H1 (cell line): ENCODE measurements around the gene ZNF180. TPM values are rescaled to one million over a fixed set of nuclear protein-coding genes. Genes with fewer than 3 reads are reported as not detected.

Experiments used
- CTCF ChIA-PET: fragments of 300-600 bp; sonication (Branson Sonifier 250); formaldehyde crosslinking; loops from one replicate; lab custom pipeline; 2021; ENCODE audit not compliant: partially characterized antibody; lab: Charles Lee
- POLR2A ChIA-PET: fragments of 300-600 bp; sonication (Branson Sonifier 250); formaldehyde crosslinking; loops from one replicate; lab custom pipeline; 2021; ENCODE audit warnings: inconsistent platforms; ENCODE audit not compliant: partially characterized antibody; lab: Charles Lee
- DNase-seq, 2 experiments: peaks; one replicate each; pipeline versions ENCODE4 v3.0.0 to v3.0.0-alpha.2; 2010 to 2022; ENCODE audit warnings: low spot score in 2 of 2, low read depth in 1 of 2, mixed read lengths in 1 of 2
- FAIRE-seq: peaks from 2 replicates; lab custom pipeline; 2011; peaks lifted over from hg19 to GRCh38; lab: Jason Lieb, UNC
- H2AFZ ChIP-seq: 2 replicates; pipeline ENCODE4 v1.8.1; 2012; ENCODE audit warnings: low read length, inconsistent platforms
- H2AK5ac ChIP-seq: 2 replicates; pipeline ENCODE4 v1.6.1; 2013; ENCODE audit warnings: low read depth, low read length
- H2BK120ac ChIP-seq: replicated peaks from 2 replicates; pipeline ENCODE3; 2013; ENCODE audit warnings: low read depth, low read length, inconsistent platforms
- H2BK12ac ChIP-seq: 2 replicates; pipeline ENCODE4 v1.6.1; 2013; ENCODE audit warnings: low read depth, low read length
- H2BK15ac ChIP-seq: 2 replicates; pipeline ENCODE4 v1.6.1; 2013; ENCODE audit warnings: low read length
- H2BK20ac ChIP-seq: 2 replicates; pipeline ENCODE4 v1.6.1; 2013; ENCODE audit warnings: low read length
- H2BK5ac ChIP-seq: 2 replicates; pipeline ENCODE4 v1.6.1; 2013; ENCODE audit warnings: low read depth, low read length
- H3K14ac ChIP-seq: 2 replicates; pipeline ENCODE4 v1.6.1; 2013; ENCODE audit warnings: inconsistent platforms; ENCODE audit not compliant: insufficient read length
- H3K18ac ChIP-seq: 2 replicates; pipeline ENCODE4 v1.6.1; 2013; ENCODE audit warnings: low read length; ENCODE audit errors: extremely low read depth
- H3K23ac ChIP-seq: 2 replicates; pipeline ENCODE4 v1.6.1; 2013; ENCODE audit warnings: inconsistent platforms; ENCODE audit not compliant: insufficient read length
- H3K23me2 ChIP-seq: 2 replicates; pipeline ENCODE4 v1.6.1; 2013; ENCODE audit warnings: low read depth, low read length
- H3K27ac ChIP-seq: 2 replicates; pipeline ENCODE4 v1.6.1; 2011; ENCODE audit warnings: low read depth, low read length, inconsistent platforms
- H3K27me3 ChIP-seq, 4 experiments: replicated peaks in 1 of 4; 1 replicate in 1 of 4; 2 replicates in 3 of 4; pipeline versions ENCODE4 v1.6.1 to v1.8.1; 2011 to 2013; ENCODE audit warnings: low read length in 3 of 4, mild to moderate bottlenecking in 3 of 4, inconsistent platforms in 2 of 4, mixed read lengths in 2 of 4, moderate library complexity in 1 of 4; ENCODE audit not compliant: control insufficient read depth in 3 of 4, insufficient read depth in 3 of 4; ENCODE audit errors: extremely low read depth in 1 of 4
- H3K36me3 ChIP-seq, 4 experiments: 2 replicates each; pipeline versions ENCODE4 v1.6.1 to v1.8.1; 2011 to 2013; ENCODE audit warnings: mild to moderate bottlenecking in 4 of 4, low read length in 3 of 4, moderate library complexity in 2 of 4, control low read depth in 1 of 4, inconsistent platforms in 1 of 4; ENCODE audit not compliant: insufficient read depth in 4 of 4, control insufficient read depth in 2 of 4
- H3K4ac ChIP-seq: replicated peaks from 2 replicates; pipeline ENCODE3; 2013; ENCODE audit warnings: low read length, low read depth, mixed read lengths, inconsistent platforms; ENCODE audit not compliant: insufficient read length
- H3K4me1 ChIP-seq, 4 experiments: replicated peaks in 1 of 4; 1 replicate in 1 of 4; 2 replicates in 3 of 4; pipeline versions ENCODE4 v1.6.1 to v1.8.1; 2011 to 2013; ENCODE audit warnings: low read length in 3 of 4, inconsistent platforms in 2 of 4, mixed read lengths in 1 of 4; ENCODE audit not compliant: insufficient read depth in 4 of 4, control insufficient read depth in 3 of 4
- H3K4me2 ChIP-seq, 2 experiments: 2 replicates each; pipeline versions ENCODE4 v1.6.1 to v1.8.1; 2011 to 2013; ENCODE audit warnings: low read depth in 2 of 2, low read length in 2 of 2, control low read depth in 1 of 2, inconsistent platforms in 1 of 2, mild to moderate bottlenecking in 1 of 2; ENCODE audit not compliant: insufficient read depth in 1 of 2
- H3K4me3 ChIP-seq, 4 experiments: fragments of 200-600, 300-600 bp in 1 of 4; sonication (generic), shearing (Covaris generic), sonication (Bioruptor Twin) in 1 of 4; 2 replicates each; pipeline versions ENCODE4 v1.5.1 to v1.8.1; 2011 to 2016; ENCODE audit warnings: low read length in 4 of 4, low read depth in 3 of 4, control low read depth in 2 of 4, inconsistent platforms in 2 of 4, mild to moderate bottlenecking in 2 of 4, mixed read lengths in 1 of 4, moderate library complexity in 1 of 4; ENCODE audit not compliant: insufficient read depth in 2 of 4; ENCODE audit errors: extremely low read depth in 1 of 4
- H3K56ac ChIP-seq: replicated peaks from 2 replicates; pipeline ENCODE3; 2013; ENCODE audit warnings: low read depth, mild to moderate bottlenecking, mixed read lengths, low read length, inconsistent platforms; ENCODE audit not compliant: insufficient read length
- H3K79me1 ChIP-seq: 2 replicates; pipeline ENCODE4 v1.6.1; 2013; ENCODE audit warnings: low read depth, low read length, control low read depth
- H3K79me2 ChIP-seq, 2 experiments: 2 replicates each; pipeline versions ENCODE4 v1.6.1 to v1.8.1; 2012 to 2013; ENCODE audit warnings: low read length in 2 of 2, mild to moderate bottlenecking in 2 of 2, inconsistent platforms in 1 of 2; ENCODE audit not compliant: insufficient read depth in 2 of 2, control insufficient read depth in 1 of 2
- H3K9ac ChIP-seq, 4 experiments: replicated peaks in 1 of 4; 1 replicate in 1 of 4; 2 replicates in 3 of 4; pipeline versions ENCODE4 v1.6.1 to v1.8.1; 2011 to 2013; ENCODE audit warnings: low read depth in 3 of 4, low read length in 3 of 4, control low read depth in 2 of 4, mild to moderate bottlenecking in 2 of 4, moderate library complexity in 2 of 4, inconsistent platforms in 1 of 4; ENCODE audit errors: extremely low read depth in 1 of 4
- H3K9me3 ChIP-seq, 2 experiments: 2 replicates each; pipeline versions ENCODE4 v1.6.1 to v1.8.1; 2012 to 2013; ENCODE audit warnings: mild to moderate bottlenecking in 2 of 2, moderate library complexity in 2 of 2, control low read depth in 1 of 2, inconsistent platforms in 1 of 2, low read depth in 1 of 2, low read length in 1 of 2, mixed read lengths in 1 of 2; ENCODE audit not compliant: insufficient read depth in 2 of 2
- H4K20me1 ChIP-seq, 2 experiments: replicated peaks in 1 of 2; 2 replicates each; pipeline versions ENCODE3 to v1.8.1; 2011 to 2013; ENCODE audit warnings: inconsistent platforms in 2 of 2, low read length in 2 of 2, mild to moderate bottlenecking in 1 of 2; ENCODE audit not compliant: insufficient read depth in 2 of 2, control insufficient read depth in 1 of 2
- H4K5ac ChIP-seq: 2 replicates; pipeline ENCODE4 v1.6.1; 2013; ENCODE audit warnings: low read length, low read depth, mixed read lengths, inconsistent platforms; ENCODE audit not compliant: insufficient read length
- H4K8ac ChIP-seq: 2 replicates; pipeline ENCODE4 v1.8.0; 2013; ENCODE audit warnings: mild to moderate bottlenecking, moderate library complexity, low read length, inconsistent platforms; ENCODE audit not compliant: insufficient read depth; ENCODE audit errors: extremely low read depth
- H4K91ac ChIP-seq: replicated peaks from 2 replicates; pipeline ENCODE3; 2013; ENCODE audit warnings: low read length, mixed read lengths, inconsistent platforms; ENCODE audit not compliant: insufficient read length
- CREB1 ChIP-seq: IDR thresholded peaks from 2 replicates; pipeline ENCODE4 v1.6.1; 2012; ENCODE audit warnings: inconsistent platforms
- HDAC2 ChIP-seq, 2 experiments: fragments of 300-600 bp in 1 of 2; sonication (generic) in 1 of 2; IDR thresholded peaks; 2 replicates each; pipeline ENCODE4 v1.6.1; 2011 to 2012; ENCODE audit warnings: low read depth in 2 of 2, low read length in 2 of 2, mild to moderate bottlenecking in 2 of 2, moderate library complexity in 2 of 2, borderline replicate concordance in 1 of 2, inconsistent platforms in 1 of 2
- JUN ChIP-seq: IDR thresholded peaks from 2 replicates; pipeline ENCODE4 v1.6.1; 2011; ENCODE audit warnings: low read depth, mild to moderate bottlenecking, improper control_type of control experiment, low read length
- NRF1 ChIP-seq: IDR thresholded peaks from 2 replicates; pipeline ENCODE4 v1.6.1; 2011; ENCODE audit warnings: mild to moderate bottlenecking, low read depth, low read length, improper control_type of control experiment
- PHF8 ChIP-seq: fragments of 200-600 bp; sonication (generic); conservative IDR thresholded peaks from 2 replicates; pipeline ENCODE4 v1.7.1; 2012; ENCODE audit warnings: low read depth, mild to moderate bottlenecking, inconsistent platforms, low read length, moderate library complexity
- POU5F1 ChIP-seq: IDR thresholded peaks from 2 replicates; pipeline ENCODE4 v1.6.1; 2011; ENCODE audit warnings: low read depth, mild to moderate bottlenecking, low read length, moderate library complexity
- RXRA ChIP-seq: IDR thresholded peaks from 2 replicates; pipeline ENCODE4 v1.6.1; 2011; ENCODE audit warnings: low read depth, mild to moderate bottlenecking, low read length, moderate library complexity; ENCODE audit not compliant: insufficient read depth
- SP2 ChIP-seq: IDR thresholded peaks from 2 replicates; pipeline ENCODE4 v1.6.1; 2012; ENCODE audit warnings: mild to moderate bottlenecking, low read length, inconsistent platforms
- SP4 ChIP-seq: IDR thresholded peaks from 2 replicates; pipeline ENCODE4 v1.6.1; 2012; ENCODE audit warnings: low read length, inconsistent platforms
- SRF ChIP-seq: IDR thresholded peaks from 2 replicates; pipeline ENCODE4 v1.6.1; 2011; ENCODE audit warnings: mild to moderate bottlenecking, low read depth, low read length, moderate library complexity
- TAF7 ChIP-seq: optimal IDR thresholded peaks from 2 replicates; pipeline ENCODE3; 2011; ENCODE audit warnings: low read depth, mild to moderate bottlenecking, inconsistent platforms, low read length, moderate library complexity, borderline replicate concordance
- WGBS, 2 experiments: shearing (Covaris generic) in 1 of 2; methylation state at CpG; one replicate each; pipeline versions ENCODE4 v1.1.6 to v1.1.7; 2013 to 2015; ENCODE audit warnings: low lambda C conversion rate in 2 of 2, mixed read lengths in 2 of 2, inconsistent platforms in 1 of 2, low coverage in 1 of 2, missing lambda C conversion rate in 1 of 2; ENCODE audit not compliant: insufficient replicate concordance in 2 of 2, insufficient coverage in 1 of 2, insufficient read length in 1 of 2; ENCODE audit errors: extremely low coverage in 1 of 2, missing lambda C conversion rate in 1 of 2; 5-methylcytosine and 5-hydroxymethylcytosine counted together
- polyA plus RNA-seq, 7 experiments: library from polyadenylated mRNA; depleted of rRNA in 3 of 7; stranded (reverse) in 5 of 7; unstranded in 2 of 7; fragments of >200 nt in 5 of 7; fragments of 200-250 nt in 2 of 7; gene quantifications; 1 replicate in 5 of 7; 2 replicates in 1 of 7; 4 replicates in 1 of 7; pipeline versions ENCODE4 v1.2.1 to v1.2.3, GENCODE V29; 2011 to 2013; ENCODE audit warnings: missing spikeins in 2 of 7, mixed read lengths in 2 of 7
- total RNA-seq: library from RNA; stranded (reverse); fragmentation: NEBNext Ultra II Directional; extraction: Animal tissue kit (Norgen Biotek cat#: 25700); gene quantifications from 2 replicates; pipeline ENCODE4 v1.2.1, GENCODE V29; 2021

The ZNF180 gene
- total and polyA plus RNA-seq, 2 of the 8 experiments (the other 6 are each of a cell fraction or from before 2014, with no cell fraction given): 1.3 to 8.5 TPM

DNA sequence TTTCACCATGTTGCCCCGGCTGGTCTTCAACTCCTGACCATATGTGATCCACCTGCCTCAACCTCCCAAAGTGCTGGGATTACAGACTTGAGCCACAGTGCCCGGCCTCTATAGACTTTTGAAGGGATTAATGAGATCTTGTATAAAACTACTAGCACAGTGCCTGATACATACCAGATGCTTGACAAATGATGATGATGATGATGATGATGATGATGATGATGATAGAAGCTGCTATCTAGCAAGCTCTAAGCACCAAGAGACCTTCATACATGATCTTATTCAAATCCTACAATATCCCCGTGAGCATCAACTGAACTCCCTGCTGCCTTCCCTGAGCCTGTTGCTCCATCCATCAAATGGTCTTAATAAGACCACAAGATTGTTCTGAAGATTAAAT lies 14.7 kb upstream of the ZNF180 start:
- H3K9me3 ChIP-seq: peaks cover 29 to 34% of the 10 kb centered on the region in 2 experiments; a peak in 3 of 4 replicates

More for the DNA sequence above, 14.7 kb upstream of the ZNF180 start:
- H2BK12ac ChIP-seq: no peak overlapping the region
- H3K79me2 ChIP-seq: no peaks in the 10 kb centered on the region
- no peak for TF ChIP-seq SP4
- TF ChIP-seq JUN: no peak
- no peak for TF ChIP-seq POU5F1
- TF ChIP-seq RXRA: no peak
- TF ChIP-seq SP2: no peak
- no peak for TF ChIP-seq TAF7
- no peak for TF ChIP-seq PHF8
- TF ChIP-seq SRF: no peak
- TF ChIP-seq HDAC2 (IDR thresholded peaks at IDR 0.05; ENCODE audit: borderline replicate concordance in 1 of 2, low read depth in 2 of 2, low read length in 2 of 2): no peak
- TF ChIP-seq NRF1: no peak
- TF ChIP-seq CREB1: no peak
- TF ChIP-seq, all 59 proteins: peak for 0
- Histone ChIP-seq H3K4me3 (no peak overlapping the region), H2BK5ac (no peak overlapping the region), H4K8ac (no peak overlapping the region), H3K23me2 (no peaks in the 10 kb centered on the region), H2BK20ac (no peak overlapping the region), H3K9ac (no peak overlapping the region), H3K27me3 (no peaks in the 10 kb centered on the region), H2AK5ac (no peak overlapping the region), H4K5ac (no peak overlapping the region), H4K20me1 (no peaks in the 10 kb centered on the region), H3K14ac (no peak overlapping the region), H3K4me2 (no peak overlapping the region), H3K23ac (no peak overlapping the region), H2BK120ac (no peak overlapping the region), H3K56ac (no peak overlapping the region), H3K4ac (no peak overlapping the region), H3K79me1 (no peaks in the 10 kb centered on the region), H3K36me3 (no peaks in the 10 kb centered on the region), H3K27ac (no peak overlapping the region), H2BK15ac (no peak overlapping the region), H4K91ac (no peak overlapping the region), H2AFZ (no peak overlapping the region), H3K18ac (no peak overlapping the region), H3K4me1 (no peaks in the 10 kb centered on the region)
- ChIA-PET CTCF (interaction anchor here (1.2 to 1.3 kb wide), 2 partner anchors 34 to 37 kb away, joined by 3 to 4 read pairs; no protein-coding TSS in a partner anchor), POLR2A (interaction anchor here (0.6 kb wide), 1 partner anchor 326 kb away, joined by 3 read pairs; no protein-coding TSS in a partner anchor)
- WGBS, 2 experiments: 86% methylated on average over 3 of the region's 3 CpGs; no CpG with 5 or more reads in 1 of the 2 experiments
- FAIRE-seq: no peak
- no peak for DNase-seq
